ENCODE results near the gene SRRT. TPM values are rescaled to one million over a fixed set of nuclear protein-coding genes. Genes with fewer than 3 reads are reported as not detected.
A peak's percentile ranks its signal among the peaks of the same experiment; 100 is the strongest.

SRRT gene
- total and polyA plus RNA-seq, 2 donors from 2014 or later, result 58.2 to 127 TPM

DNA sequence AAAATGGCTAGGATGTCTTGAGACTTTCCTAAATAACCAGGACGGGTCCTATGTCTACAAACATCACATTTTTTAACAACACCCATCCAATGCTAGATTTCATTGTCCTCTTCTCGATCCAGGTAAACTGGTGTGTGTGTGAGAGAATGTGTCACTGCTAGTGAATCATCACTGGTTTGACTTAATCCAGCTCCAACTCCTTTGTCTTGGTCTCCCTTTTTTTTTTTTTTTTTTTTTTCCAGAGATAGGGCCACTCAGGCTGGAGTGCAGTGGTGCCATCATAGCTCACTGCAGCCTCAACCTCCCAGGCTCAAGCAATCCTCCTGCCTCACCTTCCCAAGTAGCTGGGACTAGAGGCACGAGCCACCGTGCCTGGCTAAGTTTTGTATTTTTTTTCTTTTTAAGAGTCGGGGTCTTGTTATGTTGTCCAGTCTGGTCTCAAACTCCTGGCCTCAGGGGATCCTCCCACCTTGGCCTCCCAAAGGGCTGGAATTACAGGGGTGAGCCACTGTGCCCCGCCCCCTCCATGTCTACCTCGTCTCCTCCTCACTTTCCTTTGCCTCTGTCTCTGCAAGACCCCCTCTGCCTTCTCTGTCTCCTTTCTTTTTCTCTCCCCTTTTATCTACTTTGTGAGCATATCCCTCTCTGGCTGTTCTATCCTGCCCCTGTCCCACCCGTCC lies 16.8 kb downstream of the SRRT start:
- H3K9ac ChIP-seq (ENCODE audit: low read length in 3 of 3), result peak overlapping the region in 1 of 3 donors; percentile 22
- intact Hi-C loops (cut with DNase I), result no loop called here

DNA sequence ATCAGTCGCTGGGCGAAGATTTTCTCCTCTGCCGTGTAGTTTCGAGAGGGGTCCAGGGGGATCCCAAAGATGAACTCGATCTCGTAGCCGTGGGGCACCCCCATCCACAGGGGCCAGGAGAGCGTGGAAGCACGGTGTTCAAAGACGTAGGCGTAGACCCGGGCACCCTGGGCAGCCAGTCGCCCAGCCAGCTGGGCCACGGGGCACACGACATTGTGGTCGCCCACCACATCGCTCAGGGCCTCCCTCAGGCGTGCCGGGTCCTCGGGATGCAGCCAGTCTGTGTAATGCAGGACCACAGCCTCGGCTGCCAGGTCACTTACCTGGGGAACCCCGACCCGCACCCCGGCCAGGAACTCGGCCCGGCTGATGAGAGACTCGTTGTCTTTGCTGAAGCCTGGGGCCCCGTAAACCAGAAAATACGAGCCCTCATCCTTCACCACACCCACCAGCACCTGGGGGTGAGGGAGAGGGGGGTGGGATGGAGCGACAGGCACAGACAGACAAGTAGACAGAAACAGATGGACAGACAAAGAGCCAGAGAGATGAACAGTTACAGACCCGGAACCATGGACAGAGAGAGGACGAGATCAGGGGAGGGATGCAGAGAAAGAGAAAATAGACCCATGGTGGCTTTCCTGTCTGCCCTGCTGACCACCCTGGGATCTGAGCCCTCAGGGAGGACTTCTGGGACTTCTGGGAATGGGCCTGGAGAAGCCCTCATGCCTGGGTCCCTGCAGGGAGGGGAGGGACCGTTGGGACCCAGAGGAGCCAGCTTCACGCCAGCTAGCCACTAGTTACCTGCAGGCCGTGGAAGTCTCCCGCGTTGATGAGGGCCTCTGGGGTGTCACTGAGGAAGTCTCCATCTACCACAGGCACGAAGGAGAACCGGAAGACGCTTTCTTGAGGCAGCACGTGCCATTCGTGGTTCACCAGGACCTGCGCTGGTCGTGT lies 17.7 kb downstream of the SRRT start:
- TF ChIP-seq, protein P1, sequence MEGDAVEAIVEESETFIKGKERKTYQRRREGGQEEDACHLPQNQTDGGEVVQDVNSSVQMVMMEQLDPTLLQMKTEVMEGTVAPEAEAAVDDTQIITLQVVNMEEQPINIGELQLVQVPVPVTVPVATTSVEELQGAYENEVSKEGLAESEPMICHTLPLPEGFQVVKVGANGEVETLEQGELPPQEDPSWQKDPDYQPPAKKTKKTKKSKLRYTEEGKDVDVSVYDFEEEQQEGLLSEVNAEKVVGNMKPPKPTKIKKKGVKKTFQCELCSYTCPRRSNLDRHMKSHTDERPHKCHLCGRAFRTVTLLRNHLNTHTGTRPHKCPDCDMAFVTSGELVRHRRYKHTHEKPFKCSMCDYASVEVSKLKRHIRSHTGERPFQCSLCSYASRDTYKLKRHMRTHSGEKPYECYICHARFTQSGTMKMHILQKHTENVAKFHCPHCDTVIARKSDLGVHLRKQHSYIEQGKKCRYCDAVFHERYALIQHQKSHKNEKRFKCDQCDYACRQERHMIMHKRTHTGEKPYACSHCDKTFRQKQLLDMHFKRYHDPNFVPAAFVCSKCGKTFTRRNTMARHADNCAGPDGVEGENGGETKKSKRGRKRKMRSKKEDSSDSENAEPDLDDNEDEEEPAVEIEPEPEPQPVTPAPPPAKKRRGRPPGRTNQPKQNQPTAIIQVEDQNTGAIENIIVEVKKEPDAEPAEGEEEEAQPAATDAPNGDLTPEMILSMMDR (IDR thresholded peaks at IDR 0.05; ENCODE audit: borderline replicate concordance, extremely low read depth, insufficient read depth), result no peak
- H3K27ac ChIP-seq (ENCODE audit: low read depth in 2 of 2, low read length in 2 of 2), result no peak overlapping the region
- H3K4me1 ChIP-seq (ENCODE audit: control insufficient read depth in 2 of 3, insufficient read depth in 2 of 3, low read depth in 1 of 3, low read length in 3 of 3), result peaks cover 0 to 21% (median 4%) of the 10 kb centered on the region in 3 donors

More for the DNA sequence above, 16.8 kb downstream of the SRRT start:
- H3K27ac ChIP-seq (ENCODE audit: low read depth in 2 of 2, low read length in 2 of 2), result no peak overlapping the region
- peaks cover 0 to 24% (median 4%) of the 10 kb centered on the region in 3 donors for H3K4me1 ChIP-seq (ENCODE audit: control insufficient read depth in 2 of 3, insufficient read depth in 2 of 3, low read depth in 1 of 3, low read length in 3 of 3)
- peak in 1 of 5 donors; percentile 54 for DNase-seq
- FAIRE-seq, result no peak
- H3K9me3 ChIP-seq (ENCODE audit: control insufficient read depth in 2 of 3, insufficient read depth in 1 of 3, low read length in 3 of 3), result no peaks in the 10 kb centered on the region
- peaks cover 7 to 21% (median 12%) of the 10 kb centered on the region in 3 donors for H3K36me3 ChIP-seq (ENCODE audit: control insufficient read depth in 2 of 3, insufficient read depth in 3 of 3, low read length in 3 of 3)
- H3K27me3 ChIP-seq (ENCODE audit: control insufficient read depth, insufficient read depth, low read length), result peaks cover 5% of the 10 kb centered on the region
- TF ChIP-seq, protein P1 (IDR thresholded peaks at IDR 0.05; ENCODE audit: borderline replicate concordance, extremely low read depth, insufficient read depth), result no peak
- peak overlapping the region in 1 of 3 donors; percentile 46 for H3K4me3 ChIP-seq (ENCODE audit: low read length in 3 of 3)

DNA sequence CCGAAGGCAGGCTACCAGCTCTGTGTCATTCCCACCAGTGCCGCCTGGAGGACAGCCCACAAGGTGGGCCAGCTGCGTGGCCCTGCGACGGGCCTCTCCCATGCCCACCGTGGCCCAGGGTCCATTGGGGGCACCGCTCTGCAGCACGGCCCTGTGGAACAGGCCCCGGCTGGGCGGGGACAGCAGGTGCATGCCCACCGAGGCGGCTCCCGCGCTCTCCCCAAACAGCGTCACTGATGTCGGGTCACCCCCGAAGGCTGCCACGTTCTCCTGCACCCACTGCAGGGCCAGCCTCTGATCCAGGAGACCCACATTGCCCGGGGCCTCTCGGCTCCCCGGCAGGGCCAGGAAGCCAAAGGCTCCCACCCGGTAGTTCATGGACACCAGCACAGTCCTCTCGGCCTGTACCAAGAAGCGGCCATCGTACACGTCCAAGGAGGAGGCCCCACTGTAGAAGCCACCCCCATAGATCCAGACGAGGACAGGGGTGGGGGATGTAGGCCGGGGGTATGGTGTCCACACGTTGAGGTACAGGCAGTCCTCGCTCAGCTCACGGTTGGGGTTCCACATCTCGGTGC lies 18.5 kb downstream of the SRRT start:
- Histone ChIP-seq H3K27ac (ENCODE audit: low read depth in 2 of 2, low read length in 2 of 2) (no peak overlapping the region), H3K4me1 (ENCODE audit: control insufficient read depth in 2 of 3, insufficient read depth in 2 of 3, low read depth in 1 of 3, low read length in 3 of 3) (peaks cover 0 to 17% (median 0%) of the 10 kb centered on the region in 3 donors), H3K27me3 (ENCODE audit: control insufficient read depth, insufficient read depth, low read length) (peaks cover 5% of the 10 kb centered on the region), H3K9me3 (ENCODE audit: control insufficient read depth in 2 of 3, insufficient read depth in 1 of 3, low read length in 3 of 3) (no peaks in the 10 kb centered on the region), H3K36me3 (ENCODE audit: control insufficient read depth in 2 of 3, insufficient read depth in 3 of 3, low read length in 3 of 3) (peaks cover under 1 to 4% (median 2%) of the 10 kb centered on the region in 3 donors), H3K4me3 (ENCODE audit: low read length in 3 of 3) (no peak overlapping the region), H3K9ac (ENCODE audit: low read length in 3 of 3) (no peak overlapping the region)
- FAIRE-seq, result no peak
- TF ChIP-seq, protein P1 (IDR thresholded peaks at IDR 0.05; ENCODE audit: borderline replicate concordance, extremely low read depth, insufficient read depth), result no peak
- DNase-seq, result no peak
- intact Hi-C loops (cut with DNase I), result no loop called here

More for the DNA sequence above, 17.7 kb downstream of the SRRT start:
- intact Hi-C loops (cut with DNase I), result no loop called here
- FAIRE-seq (no peak), DNase-seq (peak in 2 of 5 donors; percentile 62 to 77)
- Histone ChIP-seq H3K9ac (ENCODE audit: low read length in 3 of 3) (no peak overlapping the region), H3K27me3 (ENCODE audit: control insufficient read depth, insufficient read depth, low read length) (peaks cover 5% of the 10 kb centered on the region), H3K36me3 (ENCODE audit: control insufficient read depth in 2 of 3, insufficient read depth in 3 of 3, low read length in 3 of 3) (peaks cover 4 to 11% (median 4%) of the 10 kb centered on the region in 3 donors), H3K9me3 (ENCODE audit: control insufficient read depth in 2 of 3, insufficient read depth in 1 of 3, low read length in 3 of 3) (no peaks in the 10 kb centered on the region), H3K4me3 (ENCODE audit: low read length in 3 of 3) (no peak overlapping the region)
